K562 (cell line): Measurements from ENCODE around the gene SENP7. TPM values are rescaled to one million over a fixed set of nuclear protein-coding genes. Genes with fewer than 3 reads are reported as not detected.

Experiments used
- ATAC-seq: fragments of 200-7000 bp; cut with Tn5 transposase; 3 replicates; pipeline ENCODE4 v1.9.1; 2020; ENCODE audit warnings: moderate library complexity
- BruUV-seq: library from RNA; stranded (reverse); fragments of 400-500 nt; replicated peaks from 2 replicates; lab custom pipeline; 2021; lab: Mats Ljungman, UMichigan
- CTCF ChIA-PET: fragments of 300-600 bp; formaldehyde crosslinking; extraction: SDS; loops from one replicate; lab custom pipeline; 2021; ENCODE audit warnings: low intra/inter-chr PET ratio; lab: Yijun Ruan, JAX
- POLR2A ChIA-PET: fragments of 300-600, 350-650 bp; sonication (Branson Sonifier 250); formaldehyde crosslinking; extraction: SDS; loops from one replicate; lab custom pipeline; 2021; ENCODE audit warnings: antibody characterized with exemption, inconsistent platforms; lab: Yijun Ruan, JAX
- DNase-seq, 4 experiments: peaks; one replicate each; pipeline versions ENCODE4 v3.0.0 to v3.0.0-alpha.2; 2011 to 2018; ENCODE audit warnings: low spot score in 3 of 4, mixed read lengths in 3 of 4; ENCODE audit errors: extremely low read depth in 1 of 4
- FAIRE-seq: peaks from 2 replicates; lab custom pipeline; 2011; peaks lifted over from hg19 to GRCh38; lab: Jason Lieb, UNC
- H2AFZ ChIP-seq: 2 replicates; pipeline ENCODE4 v1.6.0; 2011; ENCODE audit warnings: low read depth, low read length, control low read depth, inconsistent platforms
- H3K27ac ChIP-seq: fragments of 200-600 bp; 3 replicates; pipeline ENCODE4 v1.8.0; 2011; ENCODE audit warnings: low read depth, mild to moderate bottlenecking, control low read depth, inconsistent platforms, low read length, moderate library complexity, mixed read lengths; ENCODE audit errors: extremely low read depth
- H3K27me3 ChIP-seq, 2 experiments: fragments of 300-600 bp in 1 of 2; 2 replicates in 1 of 2; 3 replicates in 1 of 2; pipeline versions ENCODE4 v1.6.0 to v1.8.0; 2011; ENCODE audit warnings: inconsistent platforms in 2 of 2, low read length in 2 of 2, mild to moderate bottlenecking in 1 of 2, mixed read lengths in 1 of 2, moderate library complexity in 1 of 2; ENCODE audit not compliant: control insufficient read depth in 2 of 2, insufficient read depth in 2 of 2
- H3K36me3 ChIP-seq: fragments of 300-600 bp; 3 replicates; pipeline ENCODE4 v1.8.0; 2011; ENCODE audit warnings: mild to moderate bottlenecking, low read length, inconsistent platforms; ENCODE audit not compliant: control insufficient read depth, insufficient read depth
- H3K4me1 ChIP-seq, 2 experiments: fragments of 200-600 bp in 1 of 2; replicated peaks in 1 of 2; 2 replicates in 1 of 2; 3 replicates in 1 of 2; pipeline versions ENCODE4 v1.5.1 to v1.8.0; 2011; ENCODE audit warnings: inconsistent platforms in 2 of 2, low read length in 2 of 2, mild to moderate bottlenecking in 1 of 2, mixed read lengths in 1 of 2, moderate library complexity in 1 of 2; ENCODE audit not compliant: control insufficient read depth in 2 of 2, insufficient read depth in 2 of 2
- H3K4me2 ChIP-seq: 2 replicates; pipeline ENCODE4 v1.6.1; 2011; ENCODE audit warnings: low read length, control low read depth, inconsistent platforms, mixed read lengths; ENCODE audit not compliant: insufficient read depth
- H3K4me3 ChIP-seq: fragments of 200-600 bp; sonication (generic), shearing (Covaris generic); 2 replicates; pipeline ENCODE4 v1.5.1; 2016; ENCODE audit warnings: control low read depth, inconsistent platforms
- H3K79me2 ChIP-seq: fragments of 200-600 bp; 3 replicates; pipeline ENCODE4 v1.8.0; 2011; ENCODE audit warnings: low read length, inconsistent platforms; ENCODE audit not compliant: control insufficient read depth, insufficient read depth
- H3K9ac ChIP-seq, 2 experiments: 2 replicates each; pipeline versions ENCODE4 v1.6.0 to v1.6.1; 2011; ENCODE audit warnings: low read depth in 2 of 2, low read length in 2 of 2, control low read depth in 1 of 2, inconsistent platforms in 1 of 2, mild to moderate bottlenecking in 1 of 2, mixed read lengths in 1 of 2; ENCODE audit not compliant: insufficient read depth in 1 of 2
- H3K9me1 ChIP-seq: one replicate; pipeline ENCODE4 v1.6.0; 2011; ENCODE audit warnings: inconsistent platforms, mild to moderate bottlenecking, low read length, moderate library complexity; ENCODE audit not compliant: control insufficient read depth, insufficient read depth
- H3K9me3 ChIP-seq: replicated peaks from 2 replicates; pipeline ENCODE4 v1.5.1; 2011; ENCODE audit warnings: low read depth, low read length, inconsistent platforms; ENCODE audit not compliant: control insufficient read depth, insufficient read depth
- H4K20me1 ChIP-seq: replicated peaks from 2 replicates; pipeline ENCODE4 v1.6.1; 2011; ENCODE audit warnings: low read length, inconsistent platforms, mixed read lengths; ENCODE audit not compliant: control insufficient read depth, insufficient read depth
- CBFA2T3 ChIP-seq: fragments of 450-650 bp; IDR thresholded peaks from 2 replicates; pipeline ENCODE4 v1.6.1; 2017
- DMBX1 ChIP-seq: fragments of 250-450 bp; sonication (Bioruptor Pico); IDR thresholded peaks from 2 replicates; pipeline ENCODE4 v1.8.0; 2022; ENCODE audit warnings: inconsistent platforms, mild to moderate bottlenecking, moderate library complexity, borderline replicate concordance
- HOMEZ ChIP-seq: fragments of 250-450 bp; sonication (Bioruptor Pico); IDR thresholded peaks from 2 replicates; pipeline ENCODE4 v1.4.0; 2020; ENCODE audit warnings: mild to moderate bottlenecking, moderate library complexity
- NCOA1 ChIP-seq: fragments of 450-650 bp; IDR thresholded peaks from 2 replicates; pipeline ENCODE4 v1.6.1; 2016; ENCODE audit warnings: low read depth
- SMAD4 ChIP-seq: fragments of 250-450 bp; sonication (Bioruptor Pico); conservative IDR thresholded peaks from 2 replicates; pipeline ENCODE4 v1.8.0; 2021; ENCODE audit warnings: inconsistent platforms, mild to moderate bottlenecking, moderate library complexity
- THAP7 ChIP-seq: fragments of 250-450 bp; sonication (Bioruptor Pico); IDR thresholded peaks from 2 replicates; pipeline ENCODE4 v1.5.0; 2021
- WGBS: fragments of 100-300 bp; shearing (Covaris generic); methylation state at CpG from one replicate; pipeline ENCODE4 v1.1.6; 2016; ENCODE audit warnings: low coverage, mixed read lengths; ENCODE audit not compliant: insufficient coverage; ENCODE audit errors: missing lambda C conversion rate; 5-methylcytosine and 5-hydroxymethylcytosine counted together
- in situ Hi-C: fragments of 300-500 bp; cut with MboI; formaldehyde crosslinking; loops from 4 replicates; pipeline ENCODE4 v1.15.0; 2018; ENCODE audit warnings: inconsistent platforms, mixed read lengths
- intact Hi-C: fragments of 100-400 bp; cut with micrococcal nuclease; formaldehyde crosslinking; loops from 2 replicates; pipeline ENCODE4 v1.14.2; 2022
- polyA plus RNA-seq, 8 experiments: library from polyadenylated mRNA; depleted of rRNA in 4 of 8; stranded (reverse) in 5 of 8; unstranded in 3 of 8; fragments of >200 nt; fragmentation: Nextera tagmentation in 2 of 8; fragmentation: Illumina TruSeq in 1 of 8; extraction: Ambion mirVana in 2 of 8; extraction: Trizol in 1 of 8; gene quantifications; 2 replicates each; pipeline versions ENCODE4 v1.2.1 to v1.2.3, GENCODE V29; 2011 to 2014; ENCODE audit warnings: inconsistent platforms in 1 of 8, missing spikeins in 1 of 8
- total RNA-seq, 7 experiments: library from RNA; depleted of rRNA in 6 of 7; stranded (reverse); fragments of >200 nt in 6 of 7; fragmentation: Illumina TruSeq in 2 of 7; extraction: Trizol in 2 of 7; gene quantifications; 2 replicates each; pipeline versions ENCODE4 v1.2.1 to v1.2.3, GENCODE V29; 2011 to 2021; ENCODE audit warnings: low replicate concordance in 1 of 7

Gene SENP7
- total and polyA plus RNA-seq, 9 of the 15 experiments (the other 6 are each of a cell fraction or from before 2014, with no cell fraction given), result 4.1 to 21.9 (median 10.7) TPM

GRCh38 chr3:101413656-101414055 is 99.4 kb downstream of the SENP7 start (continued):
- TF ChIP-seq DMBX1 (CRISPR knock-in tag), result no peak
- TF ChIP-seq THAP7 (CRISPR knock-in tag), result no peak
- TF ChIP-seq HOMEZ (CRISPR knock-in tag), result no peak
- no peak for TF ChIP-seq SMAD4 (CRISPR knock-in tag)
- TF ChIP-seq, all 486 proteins: peak for 0

DNA sequence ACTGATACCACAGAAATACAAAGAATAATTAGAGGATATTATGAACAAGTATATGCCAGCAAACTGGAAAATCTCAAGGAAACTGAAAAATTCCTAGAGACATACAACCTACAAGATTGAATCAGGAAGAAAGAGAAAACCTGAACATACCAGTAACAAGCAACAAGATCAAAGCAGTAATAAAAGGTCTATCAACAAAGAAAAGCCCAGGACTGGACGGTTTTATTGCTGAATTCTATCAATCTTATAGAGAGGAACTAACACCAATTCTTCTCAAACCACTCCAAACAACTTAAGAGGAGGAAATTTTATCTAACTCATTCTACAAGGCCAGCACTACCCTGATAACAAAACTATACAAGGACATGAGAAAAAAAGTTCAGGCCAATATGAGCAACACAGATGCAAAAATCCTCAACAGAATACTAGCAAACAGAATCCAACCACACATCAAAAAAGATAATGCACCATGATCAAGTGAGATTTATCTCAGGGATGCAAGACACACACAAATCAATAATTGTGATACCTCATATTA is 121.5 kb downstream of the SENP7 start:
- no peaks in the 10 kb centered on the region for H3K9me1 ChIP-seq
- ChIA-PET POLR2A (no interaction called here), CTCF (no interaction called here)
- no peak overlapping the region for H3K4me2 ChIP-seq
- H4K20me1 ChIP-seq, result no peaks in the 10 kb centered on the region
- in situ Hi-C loops (no loop called here), intact Hi-C loops (no loop called here)
- no peak overlapping the region for H3K27ac ChIP-seq
- DNase-seq, result no peak
- no TSS peak for BruUV-seq
- H3K4me3 ChIP-seq, result no peak overlapping the region
- WGBS, result 13% methylated on average over 1 of the region's 1 CpG
- no peak for ATAC-seq
- no peaks in the 10 kb centered on the region for H3K27me3 ChIP-seq
- no peak for FAIRE-seq
- 0 out of 5 replicates have a peak, but pooled peaks cover 0 to 2% of the 10 kb centered on the region in 2 experiments for H3K4me1 ChIP-seq
- TF ChIP-seq CBFA2T3 (peak; percentile 44; the same call in 1 of the 2 replicates), NCOA1 (no peak)
- H3K36me3 ChIP-seq, result no peaks in the 10 kb centered on the region
- H2AFZ ChIP-seq, result no peak overlapping the region
- H3K79me2 ChIP-seq, result peaks cover 12% of the 10 kb centered on the region; the same call in 2 of the 3 replicates
- no peak overlapping the region for H3K9ac ChIP-seq
- H3K9me3 ChIP-seq, result no peaks in the 10 kb centered on the region
